DND-41 (cell line): Measurements from ENCODE around the gene TBC1D9.

Experiments
- CTCF ChIP-seq: IDR thresholded peaks from 2 replicates; pipeline ENCODE4 v1.5.1; 2012; ENCODE audit warnings: borderline replicate concordance, low read length, moderate library complexity, mild to moderate bottlenecking; ENCODE audit not compliant: poor library complexity, severe bottlenecking; ENCODE audit errors: extremely low read depth
- EZH2 ChIP-seq: IDR thresholded peaks from 3 replicates; pipeline ENCODE4 v1.6.1; 2012; ENCODE audit warnings: borderline replicate concordance, low read depth, mild to moderate bottlenecking, moderate library complexity, low read length, inconsistent platforms; ENCODE audit not compliant: severe bottlenecking

GRCh38 chr4:140703463-140703862 lies 52.7 kb downstream of the TBC1D9 start:
- no peak for TF ChIP-seq CTCF
- TF ChIP-seq EZH2 = no peak
